NCI-H774 (cell line): ENCODE results near the gene EIF1.
"Not testable (repeated sequence)": the region's sequence is repeated elsewhere in the genome, so short reads cannot be mapped to it uniquely, and the experiment has no call there.

Experiments
- DNase-seq: peaks from one replicate; lab custom pipeline; 2025; lab: John Stamatoyannopoulos, UW

Gene EIF1

DNA sequence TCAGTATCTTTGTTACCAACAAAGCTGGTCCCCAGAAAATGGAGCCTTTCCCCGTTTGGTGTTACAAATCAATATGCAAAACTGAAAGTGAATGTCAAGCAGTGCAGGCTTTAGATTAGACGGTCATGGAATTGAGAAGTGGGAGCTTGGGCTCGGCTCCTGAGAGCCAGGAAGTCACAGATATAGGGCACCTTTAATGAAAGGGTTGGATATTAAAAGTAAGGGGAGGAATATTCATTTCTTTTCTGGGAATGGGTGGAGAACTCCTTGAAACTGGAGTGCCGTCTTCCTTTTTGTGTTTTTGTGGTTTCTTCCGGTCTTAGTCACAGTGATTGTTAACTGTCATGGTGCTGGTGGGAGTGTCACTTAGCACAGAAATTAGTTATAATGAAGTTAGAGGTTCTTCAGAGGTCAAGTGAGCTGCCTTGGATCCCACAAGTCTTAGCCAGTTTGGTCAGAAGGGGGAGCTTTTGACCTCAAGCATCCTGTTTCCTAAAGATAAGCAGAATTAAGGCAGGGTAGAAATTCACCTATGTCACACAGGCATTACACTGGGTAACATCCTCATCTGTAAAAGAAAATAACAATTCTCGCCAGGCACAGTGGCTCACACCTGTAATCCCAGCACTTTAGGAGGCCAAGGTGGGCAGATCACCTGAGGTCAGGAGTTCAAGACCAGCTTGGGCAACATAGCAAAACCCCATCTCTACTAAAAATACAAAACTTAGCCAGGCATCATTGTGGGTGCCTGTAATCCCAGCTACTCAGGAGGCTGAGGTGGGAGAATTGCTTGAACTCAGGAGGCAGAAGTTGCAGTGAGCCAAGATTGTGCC is 9.6 kb upstream of the EIF1 start:
- no peak for DNase-seq

DNA sequence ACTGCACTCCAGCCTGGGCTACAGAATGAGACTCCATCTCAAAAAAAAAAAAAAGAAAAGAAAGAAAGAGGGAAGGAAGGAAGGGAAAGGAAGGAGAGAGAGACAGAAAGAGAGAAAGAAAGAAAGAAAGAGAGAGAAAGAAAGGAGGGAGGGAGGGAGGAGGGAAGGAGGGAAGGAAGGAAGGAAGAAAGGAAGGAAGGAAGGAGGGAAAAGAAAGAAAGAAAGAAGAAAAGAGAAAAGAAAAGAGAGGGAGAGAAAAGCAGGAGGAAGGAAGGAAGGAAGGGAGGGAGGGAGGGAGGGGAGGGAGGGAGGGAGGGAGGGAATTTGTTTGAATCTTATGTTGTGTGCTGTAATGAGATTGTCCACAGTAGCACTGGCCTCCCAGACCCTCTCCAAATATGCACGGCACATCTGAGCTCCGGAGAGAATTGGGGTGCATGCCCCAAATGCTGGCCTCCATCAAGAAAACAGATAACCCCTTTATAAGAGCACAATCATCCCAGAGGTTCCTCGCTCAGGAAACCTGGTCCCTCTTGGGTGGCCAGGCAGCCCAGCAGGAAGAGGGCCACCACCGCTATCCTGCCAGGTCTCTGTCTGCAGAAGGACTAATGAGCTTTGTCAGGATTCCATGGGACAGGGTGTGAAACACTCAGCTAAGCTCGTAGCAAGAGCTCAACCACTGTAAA is 8.8 kb upstream of the EIF1 start:
- DNase-seq = no peak

GRCh38 chr17:41680426-41681040 is 8.2 kb upstream of the EIF1 start:
- peak; percentile 36 for DNase-seq

DNA sequence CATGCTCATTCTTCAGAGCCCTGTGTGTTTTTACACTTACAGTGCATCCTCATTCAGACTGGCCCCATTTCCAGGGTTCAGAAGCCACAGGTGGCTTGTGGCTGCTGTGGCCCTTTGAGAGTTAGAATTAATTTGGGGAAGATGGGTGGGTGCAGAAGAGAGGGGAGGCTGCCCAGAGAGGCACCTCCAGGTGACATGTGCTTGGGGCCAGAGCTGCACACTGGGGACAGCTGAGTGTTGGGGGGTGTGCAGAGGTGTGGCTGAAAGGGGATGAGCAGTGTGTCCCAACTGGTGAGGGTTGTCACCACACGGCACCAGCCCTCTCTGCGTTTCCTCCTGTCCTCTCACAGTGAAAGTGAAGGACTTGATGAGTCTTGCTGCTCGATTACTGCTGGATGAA is 6.9 kb upstream of the EIF1 start:
- DNase-seq = no peak

- DNase-seq = no peak
Measured at GRCh38 chr17:41682631-41683030, 6.1 kb upstream of the EIF1 start.

DNA sequence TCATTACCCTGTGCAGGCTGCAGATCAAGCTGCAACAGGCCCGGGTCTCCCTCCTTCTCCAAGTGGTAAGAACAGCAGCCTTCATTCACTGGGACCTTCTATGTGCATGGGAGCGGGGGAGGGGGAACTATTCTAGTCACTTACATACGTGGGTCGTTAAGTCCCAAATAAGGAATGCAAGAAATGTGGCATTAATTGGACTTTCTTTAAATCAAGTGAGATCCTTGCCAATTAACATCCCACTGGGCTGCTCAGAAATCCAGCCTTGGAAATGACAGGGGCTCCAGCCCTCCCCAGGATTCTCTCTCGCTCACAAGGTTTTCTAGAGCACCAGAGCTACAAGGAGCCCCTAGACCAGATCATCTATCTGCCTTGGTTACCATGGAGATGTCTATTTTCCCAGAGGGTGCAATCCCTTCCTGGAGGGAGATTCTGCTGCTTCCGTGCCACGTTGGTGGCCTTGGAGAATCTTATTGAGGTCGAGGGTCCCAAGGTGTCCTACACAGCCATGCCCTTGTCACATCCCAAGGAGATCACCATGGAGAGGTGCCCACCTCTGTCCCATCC is 5.2 kb upstream of the EIF1 start:
- no peak for DNase-seq

DNA sequence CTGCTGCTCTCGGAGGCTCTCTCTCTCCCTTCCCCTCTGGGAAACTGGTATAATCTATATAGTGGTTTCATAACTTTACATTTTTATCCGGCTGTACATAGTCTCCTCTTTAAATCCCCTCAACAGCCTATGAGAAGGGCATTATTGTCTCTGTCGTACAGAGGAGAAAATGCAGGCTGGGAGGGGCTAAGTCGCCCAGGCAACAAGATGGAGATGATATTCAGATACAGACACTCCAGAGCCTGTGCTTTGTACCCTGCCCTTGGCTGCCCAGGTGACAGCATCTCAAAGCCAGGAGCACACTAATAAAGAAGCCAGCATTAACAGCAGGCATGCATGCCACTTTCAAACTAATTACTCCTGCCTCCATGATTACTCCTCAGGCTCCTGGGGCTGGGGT is 4.7 kb upstream of the EIF1 start:
- DNase-seq = no peak

DNA sequence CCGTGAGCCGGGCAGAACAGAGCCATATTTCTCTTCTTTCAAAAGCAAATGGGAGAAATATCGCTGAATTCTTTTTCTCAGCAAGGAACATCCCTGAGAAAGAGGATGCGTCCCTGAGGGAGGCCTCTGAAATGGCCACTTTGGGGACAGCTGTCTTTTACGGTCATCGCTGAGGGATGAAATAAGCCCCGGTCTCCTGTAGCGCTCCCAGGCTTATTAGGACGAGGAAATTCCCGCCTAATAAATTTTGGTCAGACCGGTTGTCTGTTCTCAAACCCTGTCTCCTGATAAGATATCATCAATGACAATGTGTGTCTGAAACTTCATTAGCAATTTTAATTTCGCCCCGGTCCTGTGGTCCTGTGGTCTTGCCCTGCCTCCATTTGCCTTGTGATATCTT is 2.9 kb upstream of the EIF1 start:
- not testable (repeated sequence) for DNase-seq

DNA sequence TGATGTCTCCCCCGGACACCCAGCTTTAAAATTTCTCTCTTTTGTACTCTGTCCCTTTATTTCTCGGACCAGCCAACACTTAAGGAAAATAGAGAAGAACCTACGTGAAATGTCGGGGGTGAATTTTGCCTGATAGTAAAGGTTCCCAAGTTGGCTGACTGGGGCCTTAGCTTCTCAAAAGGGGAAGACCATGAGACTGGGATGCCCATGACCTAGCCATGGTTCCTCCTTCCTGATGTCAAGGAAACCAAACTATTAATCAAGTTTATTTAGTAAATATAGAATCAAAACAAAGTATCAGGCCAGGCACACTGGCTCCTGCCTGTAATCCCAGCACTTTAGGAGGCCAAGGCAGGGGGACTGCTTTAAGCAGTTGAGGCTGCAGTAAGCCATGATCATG is 2.4 kb upstream of the EIF1 start:
- no peak for DNase-seq

DNA sequence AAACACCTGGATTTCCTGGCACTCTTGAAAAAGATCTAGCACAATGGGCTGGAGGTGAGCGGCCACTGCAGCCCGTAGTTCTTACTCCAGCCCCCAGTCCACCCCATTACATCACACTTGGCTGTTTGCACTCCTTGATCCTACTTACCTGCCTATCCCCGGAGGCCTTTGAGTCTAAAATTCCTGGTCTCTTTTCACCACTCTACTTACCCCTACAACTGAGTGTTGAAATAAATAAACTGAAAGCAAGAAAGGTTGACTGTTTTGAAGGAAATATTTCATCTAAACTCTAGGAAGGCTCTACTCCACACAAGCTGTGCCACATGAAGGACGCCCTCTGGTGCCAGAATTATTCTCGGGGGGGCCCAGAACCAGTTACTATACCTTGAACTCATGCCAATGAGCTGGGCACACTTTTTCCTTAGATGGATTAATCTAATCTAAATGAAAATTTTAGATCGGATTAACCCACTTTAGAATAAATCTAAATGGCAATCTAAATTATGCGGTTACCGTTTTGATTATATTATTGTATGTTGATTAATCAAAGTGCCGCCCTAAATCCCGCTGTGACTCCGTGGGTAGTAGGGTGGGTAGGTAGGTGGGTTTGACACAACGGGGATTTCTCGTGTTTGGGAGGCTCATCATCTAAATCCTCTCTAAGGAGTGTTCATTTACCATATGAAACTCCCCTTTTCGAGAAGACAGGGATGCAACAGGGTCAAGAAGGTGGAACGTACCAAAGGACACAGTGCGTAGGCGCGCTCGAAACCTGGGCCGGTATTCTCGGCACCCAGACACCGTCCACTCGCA is 651 bp upstream of the EIF1 start:
- peak; percentile 78 for DNase-seq

- DNase-seq = peak; percentile 43
Measured at GRCh38 chr17:41689497-41690299, 1.0 kb downstream of the EIF1 start.

GRCh38 chr17:41690497-41690896 is 1.8 kb downstream of the EIF1 start:
- DNase-seq = no peak

DNA sequence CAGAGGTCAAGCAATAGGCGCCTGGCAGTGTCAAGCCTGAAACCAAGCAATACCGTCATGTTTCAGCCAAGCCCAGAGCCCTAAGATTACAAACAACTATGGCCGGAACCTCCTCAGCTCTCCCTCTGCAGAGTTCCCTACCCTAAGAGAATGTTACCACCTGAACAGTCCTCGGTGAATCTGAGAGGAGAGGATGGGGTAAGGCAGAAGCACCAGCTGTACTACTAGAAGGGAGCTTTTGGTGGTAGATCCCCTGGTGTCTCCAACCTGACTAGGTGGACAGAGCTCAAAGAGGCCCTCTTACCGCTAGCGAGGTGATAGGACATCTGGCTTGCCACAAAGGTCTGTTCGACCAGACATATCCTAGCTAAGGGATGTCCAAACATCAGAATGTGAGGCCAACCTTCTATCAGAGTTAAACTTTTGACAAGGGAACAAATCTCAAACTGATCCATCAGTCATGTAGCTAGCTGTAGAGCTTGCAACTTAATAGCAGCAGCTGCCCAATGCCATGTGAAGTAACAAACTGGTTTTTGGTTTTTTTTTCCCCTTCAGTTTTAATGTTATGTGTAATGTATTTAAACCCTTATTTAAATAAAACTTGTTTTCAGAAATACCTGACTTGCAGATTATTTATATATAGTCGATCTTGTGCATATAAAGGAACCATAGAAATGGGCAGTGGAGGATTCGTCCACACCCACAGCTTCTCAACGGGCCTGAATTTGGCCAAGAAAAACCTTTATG is 2.5 kb downstream of the EIF1 start:
- DNase-seq = no peak

GRCh38 chr17:41692722-41693521 is 4.2 kb downstream of the EIF1 start:
- no peak for DNase-seq

DNA sequence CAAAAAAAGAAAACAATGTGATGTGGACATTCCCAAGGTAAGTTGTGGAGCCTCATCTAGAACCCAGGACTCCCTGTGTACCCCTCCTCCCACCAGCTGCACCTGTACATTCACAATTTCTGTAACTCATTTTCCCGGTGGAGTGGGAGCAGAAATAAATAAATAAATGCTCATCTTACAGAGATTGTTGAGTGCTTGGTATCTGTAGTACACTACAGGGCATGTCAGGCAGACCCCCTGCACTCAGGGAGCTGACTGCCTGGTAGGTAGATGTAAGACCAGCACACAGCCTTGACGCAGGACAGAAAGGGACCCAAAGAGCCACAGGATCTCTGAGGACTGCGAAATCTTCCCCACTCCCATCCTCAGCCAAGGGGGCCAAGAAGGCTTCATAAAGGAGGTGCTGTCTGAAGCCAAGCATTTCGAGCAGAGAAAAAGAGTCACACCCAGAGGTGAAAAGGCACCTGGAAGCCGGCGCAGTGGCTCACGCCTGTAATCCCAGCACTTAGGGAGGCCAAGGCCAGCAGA is 6.5 kb downstream of the EIF1 start:
- no peak for DNase-seq

- peak; percentile 71 for DNase-seq
Measured at GRCh38 chr17:41695954-41696757, 7.5 kb downstream of the EIF1 start.

GRCh38 chr17:41697122-41697962 is 8.7 kb downstream of the EIF1 start:
- DNase-seq = no peak
